Mucosa of descending colon (tissue), 3 donors: ENCODE results near the gene PTPRN2. TPM values are rescaled to one million over a fixed set of nuclear protein-coding genes. Genes with fewer than 3 reads are reported as not detected.

Experiments used
- ATAC-seq: fragments of 200-7000 bp; cut with Tn5 transposase; one replicate; pipeline ENCODE4 v1.9.1; 2020; ENCODE audit warnings: mild to moderate bottlenecking, moderate library complexity
- DNase-seq, 3 donors: peaks; one replicate each; pipeline ENCODE4 v3.0.0-alpha.2; 2020
- H3K36me3 ChIP-seq: fragments of 200-600 bp; one replicate; pipeline ENCODE4 v1.8.0; 2021; ENCODE audit warnings: low read depth, mild to moderate bottlenecking
- H3K4me1 ChIP-seq: fragments of 200-600 bp; one replicate; pipeline ENCODE4 v1.8.0; 2021; ENCODE audit warnings: low read depth, mild to moderate bottlenecking
- H3K4me3 ChIP-seq: fragments of 200-600 bp; one replicate; pipeline ENCODE4 v1.8.0; 2021; ENCODE audit warnings: mild to moderate bottlenecking
- H3K9me3 ChIP-seq: fragments of 200-600 bp; one replicate; pipeline ENCODE4 v1.8.0; 2021; ENCODE audit warnings: mild to moderate bottlenecking
- CTCF ChIP-seq: fragments of 200-600 bp; IDR thresholded peaks from one replicate; pipeline ENCODE4 v1.8.0; 2022; ENCODE audit warnings: antibody characterized with exemption, mild to moderate bottlenecking
- intact Hi-C, 2 donors: fragments of 100-400 bp; cut with DNase I in 1 of 2; cut with micrococcal nuclease in 1 of 2; formaldehyde crosslinking; loops; one replicate each; pipeline versions ENCODE4 v1.11.0 to v1.11.1; 2022; cut with DNase I, micrococcal nuclease
- total RNA-seq, 3 donors: library from RNA; stranded (reverse); fragmentation: NEBNext Ultra II Directional in 2 of 3; extraction: Animal tissue kit (Norgen Biotek cat#: 25700) in 2 of 3; gene quantifications; one replicate each; pipeline versions ENCODE4 v1.2.1 to v1.2.4, GENCODE V29; 2021 to 2023
- donor health status: DM: no; HTN: no; CAD: no; lungs with moderate emphysema.
- donor health status: DM: no; HTN: no; CAD: no.
- donor health status: DM: no; HTN: yes; CAD: no.

PTPRN2 gene
- total RNA-seq, 3 donors from 2014 or later: 12.5 to 28.0 (median 26.2) TPM

DNA sequence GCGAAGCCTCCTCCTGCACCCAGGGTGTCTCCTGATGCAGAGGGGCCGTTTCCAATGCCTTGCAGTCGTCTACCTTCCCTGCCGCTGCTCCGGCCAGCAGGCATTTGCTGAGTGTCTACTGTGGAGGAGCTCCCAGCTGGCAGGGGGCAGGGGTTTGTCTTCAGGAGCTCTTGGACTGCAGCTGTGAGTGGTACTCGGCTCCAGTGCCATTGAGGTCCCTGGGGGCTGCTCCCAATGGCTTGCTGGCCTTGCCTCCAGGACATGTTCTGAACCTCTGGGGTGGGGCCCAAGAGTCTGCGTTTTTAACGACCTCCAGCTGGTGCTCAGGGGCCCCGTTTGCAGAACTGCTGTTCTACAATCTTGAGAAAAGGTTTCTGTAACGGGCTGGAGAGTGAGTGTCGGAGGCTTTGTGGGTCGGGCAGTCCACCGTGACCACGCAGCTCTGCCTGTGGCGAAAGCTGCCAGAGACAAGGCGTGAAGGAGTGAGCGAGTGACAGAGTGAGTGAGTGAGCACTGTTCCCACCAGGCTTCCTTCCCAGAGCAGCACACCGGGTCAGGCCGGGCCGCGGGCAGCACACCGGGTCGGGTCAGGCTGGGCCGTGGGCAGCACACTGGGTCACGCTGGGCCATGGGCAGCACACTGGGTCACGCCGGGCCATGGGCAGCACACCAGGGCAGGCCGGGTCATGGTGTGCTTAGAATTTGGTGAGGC is 520.2 kb downstream of the PTPRN2 start:
- no peak for TF ChIP-seq CTCF
- peaks cover 4% of the 10 kb centered on the region for H3K9me3 ChIP-seq
- intact Hi-C loops: no loop called here
- H3K4me1 ChIP-seq: no peaks in the 10 kb centered on the region
- no peak overlapping the region for H3K4me3 ChIP-seq
- ATAC-seq: no peak
- H3K36me3 ChIP-seq: no peaks in the 10 kb centered on the region
- DNase-seq: no peak

GRCh38 chr7:158066085-158066484 is 521.5 kb downstream of the PTPRN2 start:
- intact Hi-C loops: no loop called here
- Histone ChIP-seq H3K9me3 (peaks cover 7% of the 10 kb centered on the region), H3K36me3 (no peaks in the 10 kb centered on the region), H3K4me3 (no peak overlapping the region), H3K4me1 (no peaks in the 10 kb centered on the region)
- ATAC-seq (no peak), DNase-seq (no peak)
- TF ChIP-seq CTCF: no peak

- Histone ChIP-seq H3K4me1 (no peaks in the 10 kb centered on the region), H3K4me3 (no peak overlapping the region), H3K36me3 (no peaks in the 10 kb centered on the region), H3K9me3 (peaks cover 7% of the 10 kb centered on the region)
- ATAC-seq (no peak), DNase-seq (no peak)
- no peak for TF ChIP-seq CTCF
- intact Hi-C loops: no loop called here
Measured at GRCh38 chr7:158065340-158065739, 522.3 kb downstream of the PTPRN2 start.

DNA sequence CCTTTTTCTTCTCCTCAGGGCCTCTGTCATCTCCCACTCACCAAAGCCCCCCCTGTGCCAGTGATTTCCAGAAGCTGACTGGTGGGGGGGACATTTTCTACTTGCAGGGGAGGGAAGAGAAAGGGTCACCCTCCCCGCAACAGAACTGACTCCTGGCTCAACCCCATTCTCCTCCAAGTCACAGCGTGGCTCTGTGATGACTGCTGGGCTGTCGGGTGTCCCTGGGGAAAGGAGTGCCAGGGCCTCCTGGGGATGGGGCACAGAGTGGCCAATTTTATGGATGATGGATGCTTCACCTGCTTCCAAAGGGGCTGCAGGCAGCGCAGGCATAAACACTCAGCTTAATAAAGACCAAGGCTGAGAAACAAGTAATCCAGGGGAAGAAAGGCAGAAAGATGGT is 523.0 kb downstream of the PTPRN2 start:
- no peak for ATAC-seq

DNA sequence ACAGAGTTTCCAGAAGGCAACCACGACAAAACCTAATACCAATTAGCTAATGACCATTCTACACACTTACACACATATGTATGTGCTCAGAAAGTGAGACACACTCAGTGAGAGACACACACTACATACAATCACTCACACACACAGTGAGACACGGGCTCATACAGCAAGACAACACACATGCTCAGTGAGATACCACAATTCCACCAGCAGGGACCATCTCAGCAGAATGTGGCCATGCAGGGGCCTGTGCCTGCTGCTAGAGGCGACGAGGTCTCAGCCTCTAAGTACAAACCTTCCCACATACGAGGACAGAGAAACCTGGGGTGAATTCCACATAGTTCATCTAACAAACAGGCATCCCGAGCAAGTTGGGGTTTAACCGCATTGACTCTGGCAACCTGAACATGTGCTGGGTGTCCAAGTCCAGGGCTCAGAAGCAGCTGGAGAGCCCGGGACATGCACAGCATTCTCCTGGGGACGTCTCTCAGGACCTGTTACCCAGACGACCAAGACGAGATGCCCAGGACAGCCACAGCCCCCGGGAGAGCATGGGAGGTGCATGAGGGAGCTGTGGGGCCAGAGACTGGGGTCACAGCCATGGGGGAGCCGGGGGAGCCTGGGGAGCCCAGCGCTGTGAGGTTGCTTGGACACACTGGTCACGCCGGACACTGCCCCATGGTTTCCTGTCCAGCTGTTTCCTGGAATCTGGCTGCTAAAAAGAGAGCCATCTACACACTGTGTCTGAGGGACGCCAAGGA is 523.6 kb downstream of the PTPRN2 start:
- ATAC-seq (no peak), DNase-seq (no peak)
- no peak for TF ChIP-seq CTCF
- no peaks in the 10 kb centered on the region for H3K36me3 ChIP-seq
- intact Hi-C loops: no loop called here
- H3K9me3 ChIP-seq: peaks cover 7% of the 10 kb centered on the region
- no peak overlapping the region for H3K4me3 ChIP-seq
- H3K4me1 ChIP-seq: no peaks in the 10 kb centered on the region

More for the DNA sequence above, 523.0 kb downstream of the PTPRN2 start:
- H3K4me1 ChIP-seq: no peaks in the 10 kb centered on the region
- TF ChIP-seq CTCF: no peak
- intact Hi-C loops: no loop called here
- peaks cover 7% of the 10 kb centered on the region for H3K9me3 ChIP-seq
- H3K4me3 ChIP-seq: no peak overlapping the region
- H3K36me3 ChIP-seq: no peaks in the 10 kb centered on the region
- no peak for DNase-seq
